ENCODE results near the gene WSB1.

WSB1 gene

DNA sequence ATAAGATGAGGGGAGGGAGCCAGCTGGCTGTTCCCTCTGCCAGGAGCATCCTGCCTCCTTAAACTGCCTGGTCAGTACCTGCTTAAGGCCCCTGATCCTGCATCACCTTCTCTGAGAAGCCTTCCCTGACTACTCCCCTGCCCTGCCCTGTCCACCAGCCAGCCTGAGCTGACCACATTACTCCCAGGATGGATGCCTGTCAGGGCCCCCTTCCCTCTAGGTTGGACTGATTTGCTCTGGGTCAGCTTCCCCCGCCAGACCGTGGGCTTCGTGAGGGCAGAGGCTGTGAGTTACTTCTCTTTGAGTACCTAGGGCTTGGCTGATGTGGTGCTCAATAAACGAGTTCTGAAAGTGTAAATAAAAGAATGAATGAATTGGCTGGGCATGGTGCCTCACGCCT, 63.3 kb downstream of the WSB1 start:
- Histone ChIP-seq H3K27me3 (ENCODE audit: control insufficient read depth, low read length) (0 out of 2 replicates have a peak, but pooled peaks cover 5% of the 10 kb centered on the region), H3K9me3 (ENCODE audit: control insufficient read depth, insufficient read depth, low read length) (no peaks in the 10 kb centered on the region), H3K4me1 (ENCODE audit: control insufficient read depth, low read length) (peaks cover 17% of the 10 kb centered on the region), H3F3A (ENCODE audit: control insufficient read depth, insufficient read depth) (no peaks in the 10 kb centered on the region), H3K36me3 (ENCODE audit: control insufficient read depth, low read length) (no peaks in the 10 kb centered on the region), H3K4me3 (ENCODE audit: low read length) (no peak overlapping the region), H3K27ac (ENCODE audit: low read depth, low read length) (no peak overlapping the region), H4K20me1 (ENCODE audit: control insufficient read depth, insufficient read depth, low read depth, low read length) (no peaks in the 10 kb centered on the region), H3K79me2 (ENCODE audit: control insufficient read depth, low read length) (peaks cover 13% of the 10 kb centered on the region), H3K4me2 (ENCODE audit: low read length) (no peak overlapping the region), H3K9me2 (replicated peaks; ENCODE audit: control insufficient read depth, low read length) (no peaks in the 10 kb centered on the region)
- TF ChIP-seq EZH2phosphoT487 (IDR thresholded peaks at IDR 0.05; ENCODE audit: borderline replicate concordance, low read length) = no peak
- TF ChIP-seq, protein P1, sequence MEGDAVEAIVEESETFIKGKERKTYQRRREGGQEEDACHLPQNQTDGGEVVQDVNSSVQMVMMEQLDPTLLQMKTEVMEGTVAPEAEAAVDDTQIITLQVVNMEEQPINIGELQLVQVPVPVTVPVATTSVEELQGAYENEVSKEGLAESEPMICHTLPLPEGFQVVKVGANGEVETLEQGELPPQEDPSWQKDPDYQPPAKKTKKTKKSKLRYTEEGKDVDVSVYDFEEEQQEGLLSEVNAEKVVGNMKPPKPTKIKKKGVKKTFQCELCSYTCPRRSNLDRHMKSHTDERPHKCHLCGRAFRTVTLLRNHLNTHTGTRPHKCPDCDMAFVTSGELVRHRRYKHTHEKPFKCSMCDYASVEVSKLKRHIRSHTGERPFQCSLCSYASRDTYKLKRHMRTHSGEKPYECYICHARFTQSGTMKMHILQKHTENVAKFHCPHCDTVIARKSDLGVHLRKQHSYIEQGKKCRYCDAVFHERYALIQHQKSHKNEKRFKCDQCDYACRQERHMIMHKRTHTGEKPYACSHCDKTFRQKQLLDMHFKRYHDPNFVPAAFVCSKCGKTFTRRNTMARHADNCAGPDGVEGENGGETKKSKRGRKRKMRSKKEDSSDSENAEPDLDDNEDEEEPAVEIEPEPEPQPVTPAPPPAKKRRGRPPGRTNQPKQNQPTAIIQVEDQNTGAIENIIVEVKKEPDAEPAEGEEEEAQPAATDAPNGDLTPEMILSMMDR (IDR thresholded peaks at IDR 0.05; ENCODE audit: low read depth, low read length, poor library complexity, severe bottlenecking) = no peak

DNA sequence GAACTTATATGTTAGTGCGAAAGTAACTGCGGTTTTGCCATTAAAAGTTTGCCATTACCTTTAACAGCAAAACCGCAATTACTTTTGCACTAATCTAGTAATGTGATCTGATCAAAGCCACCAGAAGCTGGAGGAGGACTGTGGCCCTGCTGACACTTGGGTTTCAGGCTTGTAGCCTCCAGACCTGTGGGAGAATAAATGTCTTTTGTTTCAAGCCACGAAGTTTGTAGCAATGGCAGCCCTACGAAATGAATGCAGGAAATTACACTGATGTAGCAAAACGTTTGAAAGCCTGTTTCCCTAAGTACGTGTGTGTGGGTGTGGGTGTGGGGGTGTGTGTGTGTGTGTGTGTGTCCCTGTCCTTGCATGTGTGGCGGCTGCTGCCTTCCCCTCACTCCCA, 66.6 kb downstream of the WSB1 start:
- Histone ChIP-seq H3K9me3 (ENCODE audit: control insufficient read depth, insufficient read depth, low read length) (no peaks in the 10 kb centered on the region), H3F3A (ENCODE audit: control insufficient read depth, insufficient read depth) (no peaks in the 10 kb centered on the region), H3K79me2 (ENCODE audit: control insufficient read depth, low read length) (no peaks in the 10 kb centered on the region), H3K36me3 (ENCODE audit: control insufficient read depth, low read length) (no peaks in the 10 kb centered on the region), H3K4me3 (ENCODE audit: low read length) (no peak overlapping the region), H3K4me2 (ENCODE audit: low read length) (no peak overlapping the region), H4K20me1 (ENCODE audit: control insufficient read depth, insufficient read depth, low read depth, low read length) (no peaks in the 10 kb centered on the region), H3K9me2 (replicated peaks; ENCODE audit: control insufficient read depth, low read length) (no peaks in the 10 kb centered on the region), H3K4me1 (ENCODE audit: control insufficient read depth, low read length) (no peaks in the 10 kb centered on the region), H3K27me3 (ENCODE audit: control insufficient read depth, low read length) (0 out of 2 replicates have a peak, but pooled peaks cover 5% of the 10 kb centered on the region), H3K27ac (ENCODE audit: low read depth, low read length) (no peak overlapping the region)
- TF ChIP-seq, protein P1 (IDR thresholded peaks at IDR 0.05; ENCODE audit: low read depth, low read length, poor library complexity, severe bottlenecking) = no peak
- TF ChIP-seq EZH2phosphoT487 (IDR thresholded peaks at IDR 0.05; ENCODE audit: borderline replicate concordance, low read length) = no peak

GRCh38 chr17:27361695-27362094, 67.8 kb downstream of the WSB1 start:
- H3F3A ChIP-seq (ENCODE audit: control insufficient read depth, insufficient read depth) = no peaks in the 10 kb centered on the region
- H3K79me2 ChIP-seq (ENCODE audit: control insufficient read depth, low read length) = no peaks in the 10 kb centered on the region
- no peak overlapping the region for H3K4me3 ChIP-seq (ENCODE audit: low read length)
- H4K20me1 ChIP-seq (ENCODE audit: control insufficient read depth, insufficient read depth, low read depth, low read length) = no peaks in the 10 kb centered on the region
- no peak overlapping the region for H3K27ac ChIP-seq (ENCODE audit: low read depth, low read length)
- no peaks in the 10 kb centered on the region for H3K9me2 ChIP-seq (replicated peaks; ENCODE audit: control insufficient read depth, low read length)
- no peaks in the 10 kb centered on the region for H3K36me3 ChIP-seq (ENCODE audit: control insufficient read depth, low read length)
- TF ChIP-seq EZH2phosphoT487 (IDR thresholded peaks at IDR 0.05; ENCODE audit: borderline replicate concordance, low read length) = no peak
- TF ChIP-seq, protein P1 (IDR thresholded peaks at IDR 0.05; ENCODE audit: low read depth, low read length, poor library complexity, severe bottlenecking) = no peak
- no peaks in the 10 kb centered on the region for H3K9me3 ChIP-seq (ENCODE audit: control insufficient read depth, insufficient read depth, low read length)
- no peaks in the 10 kb centered on the region for H3K4me1 ChIP-seq (ENCODE audit: control insufficient read depth, low read length)
- H3K27me3 ChIP-seq (ENCODE audit: control insufficient read depth, low read length) = 0 out of 2 replicates have a peak, but pooled peaks cover 5% of the 10 kb centered on the region
- H3K4me2 ChIP-seq (ENCODE audit: low read length) = no peak overlapping the region

Data from DOHH2 (cell line).